GM04504 (cell line): Measurements from ENCODE around the gene ME2.
"Not testable (repeated sequence)": the region's sequence is repeated elsewhere in the genome, so short reads cannot be mapped to it uniquely, and the experiment has no call there.

Experiments
- DNase-seq: peaks from one replicate; pipeline ENCODE4 v3.0.0-alpha.2; 2012; ENCODE audit warnings: low read depth

ME2 gene

DNA sequence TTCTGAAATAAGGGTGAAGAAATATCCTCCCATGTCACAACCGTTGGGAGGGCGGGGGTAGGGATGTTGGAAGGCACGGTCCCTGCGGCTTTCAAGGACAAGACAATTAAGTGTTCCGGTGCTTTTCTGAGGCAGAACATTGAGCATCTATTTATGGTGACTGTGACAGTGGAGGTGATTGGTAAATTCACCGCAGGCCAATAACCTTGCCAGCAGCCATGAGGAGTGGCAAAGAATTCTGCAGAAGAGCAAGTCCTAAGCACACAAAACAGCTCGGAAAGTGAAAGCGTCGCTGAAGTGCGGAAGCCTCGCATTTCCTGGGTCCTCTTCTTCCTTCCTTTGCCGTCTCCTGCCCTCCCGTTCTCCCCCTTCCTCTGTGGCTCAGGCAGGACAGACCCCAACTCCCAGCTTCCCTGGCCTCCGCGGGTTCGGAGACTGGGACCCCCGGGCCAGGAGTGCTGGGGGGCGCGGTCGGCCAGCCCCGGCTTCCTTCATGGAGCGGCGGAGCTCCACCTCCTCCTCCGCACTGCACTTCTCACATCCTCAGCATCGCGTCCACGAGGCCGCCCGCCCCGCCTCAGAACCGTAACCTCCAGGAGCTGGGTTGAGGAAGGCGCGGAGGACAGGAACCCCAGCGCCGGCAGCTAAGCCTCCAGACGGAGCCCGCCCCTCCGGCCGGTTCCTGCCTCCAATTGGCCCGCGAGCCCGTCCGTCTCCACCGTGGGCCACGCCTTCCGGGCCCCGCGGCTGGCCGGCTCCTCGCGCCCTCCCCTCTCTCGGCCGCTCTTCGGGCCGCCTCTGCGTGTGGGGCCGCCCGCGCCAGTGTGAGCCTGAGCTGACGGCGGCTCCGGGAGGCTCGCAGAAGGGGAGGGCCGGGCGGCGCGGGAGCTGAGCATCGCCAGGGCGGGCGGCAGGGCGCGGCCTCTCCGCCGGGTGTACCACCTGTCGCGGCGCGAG lies at the start of gene ME2:
Gene ME2, plus strand, starts transcription at position 774 of the 957 bp plus-strand sequence. CDS start 16,703 bp downstream, outside the sequence.
- DNase-seq: peak; percentile 79

GRCh38 chr18:50829644-50830043 lies 49.3 kb upstream of the ME2 start:
- no peak for DNase-seq

- DNase-seq: no peak
Measured at GRCh38 chr18:50830544-50830943, 48.4 kb upstream of the ME2 start.

- no peak for DNase-seq
Measured at GRCh38 chr18:50832754-50833153, 46.2 kb upstream of the ME2 start.

GRCh38 chr18:50833496-50833895 lies 45.4 kb upstream of the ME2 start:
- not testable (repeated sequence) for DNase-seq

GRCh38 chr18:50836521-50836957 lies 42.4 kb upstream of the ME2 start:
- DNase-seq: no peak

DNA sequence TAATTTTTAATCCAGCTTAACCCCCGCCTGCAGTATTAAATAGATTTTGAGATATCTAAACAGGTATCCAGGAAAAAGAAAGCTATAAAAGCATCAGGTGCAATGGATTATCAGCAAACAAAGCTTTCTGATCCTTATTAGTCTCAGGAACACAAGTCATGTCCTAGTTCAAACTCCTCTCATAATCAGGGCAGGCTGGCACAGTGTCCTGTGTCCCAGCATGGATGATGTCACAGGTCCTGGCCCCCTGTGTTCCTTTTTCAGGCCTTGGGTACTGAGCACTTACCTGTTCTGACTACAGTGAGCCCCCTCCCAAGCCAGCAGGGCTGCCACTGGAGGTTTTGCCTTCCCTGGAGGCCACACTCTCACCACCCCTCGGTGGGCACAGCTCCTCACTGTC lies 39.6 kb upstream of the ME2 start:
- DNase-seq: no peak

- DNase-seq: no peak
Measured at GRCh38 chr18:50839996-50840395, 38.9 kb upstream of the ME2 start.

DNA sequence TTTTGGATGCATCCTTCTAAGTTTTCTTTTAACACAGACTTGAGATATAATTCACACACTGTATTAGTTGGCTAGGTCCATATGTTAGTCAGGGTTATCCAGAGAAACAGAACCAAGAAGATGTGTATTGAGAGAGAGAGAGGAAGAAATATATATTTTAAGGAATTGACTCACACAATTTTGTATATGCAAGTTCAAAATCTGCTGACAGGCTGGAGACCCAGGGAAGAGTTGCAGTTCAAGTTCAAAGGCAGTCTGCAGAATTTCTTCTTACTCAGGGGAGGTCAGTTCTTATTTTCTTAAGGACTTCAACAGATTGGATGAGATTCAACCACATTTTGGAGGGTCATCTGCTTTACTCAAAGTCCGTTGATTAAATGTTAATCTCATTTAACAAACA lies 36.1 kb upstream of the ME2 start:
- no peak for DNase-seq

DNA sequence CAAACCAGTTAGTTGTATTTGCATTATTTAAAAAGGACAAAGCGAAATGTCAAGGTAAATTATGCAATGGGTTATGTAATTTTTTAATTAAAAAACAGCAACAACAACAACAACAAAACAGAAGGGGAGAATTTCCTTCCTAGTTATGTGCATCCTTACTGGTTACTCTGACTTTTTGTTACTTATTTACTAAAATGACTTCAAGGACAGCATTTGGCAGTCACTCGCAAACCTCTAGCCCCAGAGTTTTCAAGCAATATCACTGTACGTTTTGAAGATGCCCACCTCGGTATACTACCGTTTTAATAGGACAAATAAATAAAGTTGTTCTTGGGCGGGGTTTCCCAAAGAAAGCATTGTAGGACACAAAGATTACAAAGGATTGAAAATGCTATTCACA lies 34.4 kb upstream of the ME2 start:
- no peak for DNase-seq

DNA sequence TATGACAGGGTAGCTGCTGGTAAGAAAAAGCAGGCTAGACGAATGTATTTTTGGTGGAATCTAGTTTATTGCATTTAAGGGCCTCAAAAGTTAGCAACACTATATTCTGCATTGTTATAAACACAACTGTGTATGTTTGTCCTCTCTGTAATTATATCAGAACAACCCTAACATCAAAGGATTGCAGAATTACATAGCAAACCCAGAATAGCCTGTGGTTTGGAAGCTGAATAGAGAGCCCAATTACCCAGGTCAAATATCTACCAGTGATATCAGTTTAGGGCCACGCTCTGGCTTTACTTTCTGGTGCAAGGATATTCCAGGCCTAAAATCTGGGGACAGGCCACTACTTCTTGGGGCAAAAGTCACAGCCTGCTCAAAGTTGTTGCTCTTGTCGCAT lies 34.0 kb upstream of the ME2 start:
- DNase-seq: no peak

DNA sequence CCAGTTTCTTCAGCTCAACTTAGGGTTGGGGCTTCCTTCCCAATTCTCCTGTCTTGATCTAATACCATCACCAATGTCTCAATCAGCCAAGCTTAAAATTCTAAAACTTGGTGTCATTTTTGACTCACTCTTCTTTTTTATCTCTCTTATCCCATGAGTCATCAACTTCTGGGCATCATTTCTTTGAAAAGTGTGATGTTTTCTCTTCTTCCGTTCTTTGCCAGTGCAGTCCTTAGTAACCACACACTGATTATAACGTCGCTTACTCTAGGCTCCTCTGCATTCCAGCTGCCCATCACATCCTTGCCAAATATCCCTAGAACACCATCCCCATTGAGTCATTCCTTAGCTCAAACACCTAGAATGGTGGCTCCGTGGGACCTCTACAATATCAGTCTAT lies 31.7 kb upstream of the ME2 start:
- no peak for DNase-seq

DNA sequence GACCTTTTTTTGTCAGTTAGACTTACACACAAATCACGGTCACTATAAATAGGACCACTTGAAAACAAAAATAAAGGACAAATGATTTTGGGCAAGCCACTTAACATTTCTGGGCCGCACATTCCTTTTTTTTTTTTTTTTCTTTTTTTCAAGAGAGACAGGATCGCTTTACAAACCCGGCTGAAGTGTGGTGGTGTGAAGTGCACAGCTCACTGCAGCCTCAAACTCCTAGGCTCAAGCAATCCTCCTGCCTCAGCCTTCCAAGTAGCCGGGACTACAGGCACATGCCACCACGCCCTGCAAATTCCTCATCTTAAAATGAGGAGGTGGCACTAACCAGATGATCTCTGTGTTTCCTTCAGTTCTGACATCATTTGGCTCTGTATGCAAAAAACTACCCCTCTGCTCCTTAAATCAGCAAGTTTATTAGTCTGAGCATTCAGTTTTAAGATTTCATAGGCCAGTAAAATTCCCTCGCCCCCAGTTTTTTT lies 30.8 kb upstream of the ME2 start:
- DNase-seq: no peak

GRCh38 chr18:50848991-50849390 lies 29.9 kb upstream of the ME2 start:
- no peak for DNase-seq

DNA sequence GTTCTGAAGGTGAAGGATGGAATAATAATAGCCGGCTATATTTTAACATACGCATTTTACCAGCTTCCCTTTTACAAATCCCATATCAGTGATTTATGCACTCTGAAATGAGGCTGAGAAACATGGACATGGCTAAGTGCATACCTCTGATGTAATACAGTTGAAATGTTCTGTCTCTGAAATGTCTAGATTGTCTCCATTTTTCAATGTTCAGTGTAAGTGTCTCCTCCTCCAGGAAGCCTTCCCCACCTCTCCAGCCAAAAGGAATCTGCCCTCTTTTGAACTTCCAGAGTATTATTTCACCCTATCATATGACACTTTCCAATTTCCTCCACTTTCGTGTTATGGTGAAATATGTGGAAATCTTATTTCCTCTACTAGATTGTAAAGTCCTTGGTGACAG lies 29.5 kb upstream of the ME2 start:
- DNase-seq: no peak

- no peak for DNase-seq
Measured at GRCh38 chr18:50850307-50851065, 28.4 kb upstream of the ME2 start.

DNA sequence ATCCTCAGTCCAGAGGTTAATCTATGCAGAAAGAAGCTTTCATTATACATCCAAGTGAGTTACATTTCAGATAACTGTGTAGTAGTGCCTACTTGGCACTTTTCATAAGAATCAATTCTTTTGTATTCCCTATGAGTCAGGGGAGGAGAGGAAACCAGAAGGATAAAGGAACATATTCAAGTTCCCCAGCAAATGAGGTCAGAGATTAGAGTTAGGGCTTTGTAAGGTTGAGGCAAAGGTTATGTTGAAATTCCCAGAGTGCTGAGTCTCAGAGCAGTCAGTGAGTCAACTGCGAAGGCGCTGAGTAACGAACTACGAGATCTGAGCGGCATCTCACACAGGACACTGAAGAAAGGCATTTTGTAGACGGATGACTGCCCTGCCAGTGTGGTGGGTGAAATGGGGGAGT lies 25.1 kb upstream of the ME2 start:
- DNase-seq: no peak

- DNase-seq: no peak
Measured at GRCh38 chr18:50855976-50856757, 22.8 kb upstream of the ME2 start.

- not testable (repeated sequence) for DNase-seq
Measured at GRCh38 chr18:50857166-50857565, 21.8 kb upstream of the ME2 start.

- no peak for DNase-seq
Measured at GRCh38 chr18:50857694-50858093, 21.2 kb upstream of the ME2 start.

DNA sequence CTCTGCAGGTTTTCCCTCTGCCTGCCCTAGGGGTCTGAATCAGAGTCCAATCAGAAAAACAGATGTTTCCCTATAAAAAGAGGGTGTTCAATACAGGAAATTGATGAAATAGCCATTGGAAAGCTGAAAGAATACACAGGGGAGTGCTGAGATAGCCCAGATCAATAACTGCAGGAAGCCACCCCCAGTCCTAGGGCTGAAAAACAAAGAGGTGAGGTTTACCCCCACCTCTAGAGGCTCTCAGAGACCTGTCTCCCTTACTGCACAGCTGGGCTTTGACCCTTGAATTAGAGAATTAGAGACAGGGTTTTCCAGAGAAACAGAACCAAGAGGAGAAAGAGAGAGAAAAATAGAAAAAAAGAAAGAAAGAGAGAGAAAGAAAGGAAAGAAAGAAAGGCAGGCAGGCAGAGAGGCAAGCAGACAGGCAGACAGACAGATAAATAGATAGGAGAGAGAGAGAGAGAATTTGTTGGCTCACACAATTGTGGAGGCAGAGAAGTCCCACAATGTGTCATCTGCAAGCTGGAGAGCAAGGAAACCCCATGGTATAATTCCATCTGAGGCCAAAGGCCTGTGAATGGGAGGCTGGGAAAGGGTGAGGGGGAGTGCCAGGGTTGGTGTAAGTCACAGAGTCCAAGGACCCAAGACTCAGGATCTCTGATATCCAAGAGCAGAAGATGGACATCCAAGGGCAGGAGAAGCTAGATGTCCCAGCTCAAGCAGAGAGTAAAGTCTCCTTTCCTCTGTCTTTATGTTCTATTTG lies 18.9 kb upstream of the ME2 start:
- DNase-seq: no peak
